HepG2 (cell line): ENCODE measurements around the gene RUSF1. TPM values are rescaled to one million over a fixed set of nuclear protein-coding genes. Genes with fewer than 3 reads are reported as not detected.

Experiments used
- EHMT2 ChIP-seq: fragments of 200-600 bp; sonication (generic); IDR thresholded peaks from 2 replicates; pipeline ENCODE4 v1.7.0; 2017; ENCODE audit warnings: antibody characterized with exemption, low read depth, low read length, borderline replicate concordance
- HOXA3 ChIP-seq: sonication (generic); formaldehyde crosslinking; IDR thresholded peaks from 2 replicates; pipeline ENCODE4 v1.5.0; 2020; ENCODE audit warnings: missing genetic modification reagents
- KDM1A ChIP-seq: IDR thresholded peaks from 2 replicates; pipeline ENCODE4 v1.6.1; 2016; ENCODE audit warnings: missing compliant biosample characterization
- NRL ChIP-seq: sonication (generic); formaldehyde crosslinking; IDR thresholded peaks from 2 replicates; pipeline ENCODE4 v1.5.0; 2020; ENCODE audit warnings: missing genetic modification reagents, mild to moderate bottlenecking, moderate library complexity, borderline replicate concordance
- RBM22 ChIP-seq: fragments of 200-400 bp; formaldehyde crosslinking; optimal IDR thresholded peaks from 2 replicates; pipeline ENCODE3; 2017; ENCODE audit warnings: mild to moderate bottlenecking, low read length, moderate library complexity
- SALL1 ChIP-seq: sonication (generic); formaldehyde crosslinking; IDR thresholded peaks from 2 replicates; pipeline ENCODE4 v1.8.0; 2022; ENCODE audit warnings: mild to moderate bottlenecking, missing genetic modification reagents
- SAP130 ChIP-seq: IDR thresholded peaks from 2 replicates; pipeline ENCODE4 v1.6.1; 2016; ENCODE audit warnings: low read depth
- SP5 ChIP-seq: IDR thresholded peaks from 2 replicates; pipeline ENCODE4 v1.6.1; 2016; ENCODE audit warnings: low read depth, borderline replicate concordance
- ZFP90 ChIP-seq: sonication (generic); formaldehyde crosslinking; IDR thresholded peaks from 2 replicates; pipeline ENCODE4 v1.8.0; 2022; ENCODE audit warnings: missing genetic modification reagents, mild to moderate bottlenecking, inconsistent platforms, borderline replicate concordance
- ZNF451 ChIP-seq: sonication (generic); formaldehyde crosslinking; IDR thresholded peaks from 2 replicates; pipeline ENCODE4 v1.5.0; 2020; ENCODE audit warnings: mild to moderate bottlenecking, missing genetic modification reagents
- ZNF549 ChIP-seq: sonication (generic); formaldehyde crosslinking; IDR thresholded peaks from 2 replicates; pipeline ENCODE4 v1.5.0; 2020; ENCODE audit warnings: missing genetic modification reagents
- ZNF720 ChIP-seq: sonication (generic); formaldehyde crosslinking; IDR thresholded peaks from 2 replicates; pipeline ENCODE4 v1.4.0; 2020; ENCODE audit warnings: missing genetic modification reagents
- ZNF772 ChIP-seq: sonication (generic); formaldehyde crosslinking; IDR thresholded peaks from 2 replicates; pipeline ENCODE4 v1.5.0; 2020; ENCODE audit warnings: mild to moderate bottlenecking, missing genetic modification reagents
- ZNF776 ChIP-seq: sonication (generic); formaldehyde crosslinking; IDR thresholded peaks from 2 replicates; pipeline ENCODE4 v1.4.0; 2020; ENCODE audit warnings: mild to moderate bottlenecking, missing genetic modification reagents
- ZNF777 ChIP-seq: sonication (generic); formaldehyde crosslinking; IDR thresholded peaks from 2 replicates; pipeline ENCODE4 v1.4.0; 2020; ENCODE audit warnings: missing genetic modification reagents
- polyA plus RNA-seq, 8 experiments: library from polyadenylated mRNA; depleted of rRNA in 3 of 8; stranded (reverse) in 7 of 8; unstranded in 1 of 8; fragments of >200 nt; fragmentation: Illumina TruSeq in 4 of 8; extraction: Trizol in 4 of 8; gene quantifications; 2 replicates each; pipeline versions ENCODE4 v1.2.1 to v1.2.3, GENCODE V29; 2011 to 2016; ENCODE audit warnings: low read depth in 4 of 8, missing spikeins in 1 of 8, mixed read lengths in 1 of 8; ENCODE audit not compliant: insufficient read depth in 1 of 8
- total RNA-seq, 5 experiments: library from RNA; depleted of rRNA; stranded (reverse); fragments of >200 nt; fragmentation: Illumina TruSeq; extraction: Trizol; gene quantifications; 2 replicates each; pipeline ENCODE4 v1.2.3, GENCODE V29; 2016; ENCODE audit warnings: low read depth in 1 of 5
- TF ChIP-seq, protein P1 (sequence below): IDR thresholded peaks from 2 replicates; pipeline ENCODE4 v1.6.1; 2016
- TF ChIP-seq, protein P2 (sequence below): sonication (generic); formaldehyde crosslinking; IDR thresholded peaks from 2 replicates; pipeline ENCODE4 v1.4.0; 2020; ENCODE audit warnings: mild to moderate bottlenecking, missing genetic modification reagents
- TF ChIP-seq, protein P3 (sequence below): sonication (generic); formaldehyde crosslinking; IDR thresholded peaks from 2 replicates; pipeline ENCODE4 v1.8.0; 2022; ENCODE audit warnings: missing genetic modification reagents, mild to moderate bottlenecking, borderline replicate concordance
- TF ChIP-seq, protein P4 (sequence below): sonication (generic); formaldehyde crosslinking; IDR thresholded peaks from 2 replicates; pipeline ENCODE4 v1.4.0; 2020; ENCODE audit warnings: missing genetic modification reagents
- TF ChIP-seq, protein P5 (sequence below): sonication (generic); formaldehyde crosslinking; IDR thresholded peaks from 2 replicates; pipeline ENCODE4 v1.5.0; 2020; ENCODE audit warnings: missing genetic modification reagents, mild to moderate bottlenecking, borderline replicate concordance
- TF ChIP-seq, protein P6 (sequence below): sonication (generic); formaldehyde crosslinking; IDR thresholded peaks from 2 replicates; pipeline ENCODE4 v1.4.0; 2020; ENCODE audit warnings: mild to moderate bottlenecking, missing genetic modification reagents

RUSF1 gene
- total and polyA plus RNA-seq, 2 of the 13 experiments (the other 11 are each of a cell fraction or from before 2014, with no cell fraction given) = 40.8 to 50.2 TPM

DNA sequence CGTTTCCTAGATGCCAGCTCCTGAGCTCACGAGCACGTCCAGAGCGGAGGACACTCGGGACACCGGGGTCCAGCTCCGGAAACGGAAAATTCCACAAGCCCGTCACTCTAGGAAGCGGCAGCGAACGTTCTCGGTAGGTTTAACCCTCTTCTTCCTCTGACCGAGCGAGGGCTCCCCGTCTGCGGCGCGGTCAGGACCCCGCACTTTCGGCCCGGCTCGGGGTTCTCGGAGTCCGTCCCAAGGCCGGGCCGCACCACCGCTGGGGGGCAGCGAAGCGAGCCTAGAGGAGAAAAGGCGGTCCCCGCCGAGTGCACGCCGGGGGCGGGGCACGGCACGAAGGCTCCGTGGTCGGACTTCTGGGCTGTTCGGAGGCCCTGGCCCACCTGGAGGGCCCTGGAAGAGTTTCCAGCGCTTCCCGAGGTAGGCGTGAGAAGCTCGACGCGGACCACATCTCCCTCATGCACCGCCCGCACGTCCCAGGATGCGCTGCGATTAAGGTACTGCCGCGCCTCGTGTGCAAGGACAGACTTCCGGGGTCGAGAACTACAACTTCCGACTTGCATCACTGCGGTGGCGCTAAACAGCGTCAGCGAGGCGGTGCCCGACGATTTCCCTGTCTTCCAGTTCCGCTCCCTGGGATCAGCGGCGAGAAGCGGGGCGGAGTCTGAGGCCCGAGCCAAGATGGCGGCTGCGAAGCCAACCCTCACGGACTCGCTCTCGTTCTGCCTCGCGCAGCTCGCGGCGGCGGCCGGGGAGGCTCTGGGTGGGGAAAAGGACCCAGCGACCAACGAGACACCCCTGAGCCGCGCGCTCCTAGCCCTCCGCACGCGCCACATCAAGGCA, 49.1 kb downstream of the RUSF1 start, which contains the start of gene ARMC5 (continued):
- TF ChIP-seq, protein P1, sequence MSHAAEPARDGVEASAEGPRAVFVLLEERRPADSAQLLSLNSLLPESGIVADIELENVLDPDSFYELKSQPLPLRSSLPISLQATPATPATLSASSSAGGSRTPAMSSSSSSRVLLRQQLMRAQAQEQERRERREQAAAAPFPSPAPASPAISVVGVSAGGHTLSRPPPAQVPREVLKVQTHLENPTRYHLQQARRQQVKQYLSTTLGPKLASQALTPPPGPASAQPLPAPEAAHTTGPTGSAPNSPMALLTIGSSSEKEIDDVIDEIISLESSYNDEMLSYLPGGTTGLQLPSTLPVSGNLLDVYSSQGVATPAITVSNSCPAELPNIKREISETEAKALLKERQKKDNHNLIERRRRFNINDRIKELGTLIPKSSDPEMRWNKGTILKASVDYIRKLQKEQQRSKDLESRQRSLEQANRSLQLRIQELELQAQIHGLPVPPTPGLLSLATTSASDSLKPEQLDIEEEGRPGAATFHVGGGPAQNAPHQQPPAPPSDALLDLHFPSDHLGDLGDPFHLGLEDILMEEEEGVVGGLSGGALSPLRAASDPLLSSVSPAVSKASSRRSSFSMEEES (CRISPR knock-in tag) = peak; percentile 19; the same call in 1 of the 2 replicates
- TF ChIP-seq, protein P2, sequence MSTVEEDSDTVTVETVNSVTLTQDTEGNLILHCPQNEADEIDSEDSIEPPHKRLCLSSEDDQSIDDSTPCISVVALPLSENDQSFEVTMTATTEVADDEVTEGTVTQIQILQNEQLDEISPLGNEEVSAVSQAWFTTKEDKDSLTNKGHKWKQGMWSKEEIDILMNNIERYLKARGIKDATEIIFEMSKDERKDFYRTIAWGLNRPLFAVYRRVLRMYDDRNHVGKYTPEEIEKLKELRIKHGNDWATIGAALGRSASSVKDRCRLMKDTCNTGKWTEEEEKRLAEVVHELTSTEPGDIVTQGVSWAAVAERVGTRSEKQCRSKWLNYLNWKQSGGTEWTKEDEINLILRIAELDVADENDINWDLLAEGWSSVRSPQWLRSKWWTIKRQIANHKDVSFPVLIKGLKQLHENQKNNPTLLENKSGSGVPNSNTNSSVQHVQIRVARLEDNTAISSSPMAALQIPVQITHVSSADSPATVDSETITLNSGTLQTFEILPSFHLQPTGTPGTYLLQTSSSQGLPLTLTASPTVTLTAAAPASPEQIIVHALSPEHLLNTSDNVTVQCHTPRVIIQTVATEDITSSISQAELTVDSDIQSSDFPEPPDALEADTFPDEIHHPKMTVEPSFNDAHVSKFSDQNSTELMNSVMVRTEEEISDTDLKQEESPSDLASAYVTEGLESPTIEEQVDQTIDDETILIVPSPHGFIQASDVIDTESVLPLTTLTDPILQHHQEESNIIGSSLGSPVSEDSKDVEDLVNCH = no peak
- TF ChIP-seq SALL1 (CRISPR knock-in tag) (peak; percentile 95), ZNF451 (CRISPR knock-in tag) (peak; percentile 97), NRL (CRISPR knock-in tag) (peak; percentile 45), RBM22 (no peak), KDM1A (CRISPR knock-in tag) (no peak), ZNF772 (CRISPR knock-in tag) (peak; percentile 85), ZNF776 (CRISPR knock-in tag) (peak; percentile 95), ZNF549 (CRISPR knock-in tag) (0 out of 2 replicates have a peak, but pooled peaks have one; percentile 22), EHMT2 (no peak), ZNF720 (CRISPR knock-in tag) (peak; percentile 38; the same call in 1 of the 2 replicates), HOXA3 (CRISPR knock-in tag) (peak; percentile 100), SP5 (CRISPR knock-in tag) (peak; percentile 48), ZFP90 (CRISPR knock-in tag) (peak; percentile 98), ZNF777 (CRISPR knock-in tag) (peak; percentile 84), SAP130 (CRISPR knock-in tag) (peak; percentile 95)
- TF ChIP-seq, protein P3, sequence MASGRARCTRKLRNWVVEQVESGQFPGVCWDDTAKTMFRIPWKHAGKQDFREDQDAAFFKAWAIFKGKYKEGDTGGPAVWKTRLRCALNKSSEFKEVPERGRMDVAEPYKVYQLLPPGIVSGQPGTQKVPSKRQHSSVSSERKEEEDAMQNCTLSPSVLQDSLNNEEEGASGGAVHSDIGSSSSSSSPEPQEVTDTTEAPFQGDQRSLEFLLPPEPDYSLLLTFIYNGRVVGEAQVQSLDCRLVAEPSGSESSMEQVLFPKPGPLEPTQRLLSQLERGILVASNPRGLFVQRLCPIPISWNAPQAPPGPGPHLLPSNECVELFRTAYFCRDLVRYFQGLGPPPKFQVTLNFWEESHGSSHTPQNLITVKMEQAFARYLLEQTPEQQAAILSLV (CRISPR knock-in tag) = peak; percentile 93
- TF ChIP-seq, protein P4, sequence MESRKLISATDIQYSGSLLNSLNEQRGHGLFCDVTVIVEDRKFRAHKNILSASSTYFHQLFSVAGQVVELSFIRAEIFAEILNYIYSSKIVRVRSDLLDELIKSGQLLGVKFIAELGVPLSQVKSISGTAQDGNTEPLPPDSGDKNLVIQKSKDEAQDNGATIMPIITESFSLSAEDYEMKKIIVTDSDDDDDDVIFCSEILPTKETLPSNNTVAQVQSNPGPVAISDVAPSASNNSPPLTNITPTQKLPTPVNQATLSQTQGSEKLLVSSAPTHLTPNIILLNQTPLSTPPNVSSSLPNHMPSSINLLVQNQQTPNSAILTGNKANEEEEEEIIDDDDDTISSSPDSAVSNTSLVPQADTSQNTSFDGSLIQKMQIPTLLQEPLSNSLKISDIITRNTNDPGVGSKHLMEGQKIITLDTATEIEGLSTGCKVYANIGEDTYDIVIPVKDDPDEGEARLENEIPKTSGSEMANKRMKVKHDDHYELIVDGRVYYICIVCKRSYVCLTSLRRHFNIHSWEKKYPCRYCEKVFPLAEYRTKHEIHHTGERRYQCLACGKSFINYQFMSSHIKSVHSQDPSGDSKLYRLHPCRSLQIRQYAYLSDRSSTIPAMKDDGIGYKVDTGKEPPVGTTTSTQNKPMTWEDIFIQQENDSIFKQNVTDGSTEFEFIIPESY (CRISPR knock-in tag) = peak; percentile 45; the same call in 1 of the 2 replicates
- TF ChIP-seq, protein P5, sequence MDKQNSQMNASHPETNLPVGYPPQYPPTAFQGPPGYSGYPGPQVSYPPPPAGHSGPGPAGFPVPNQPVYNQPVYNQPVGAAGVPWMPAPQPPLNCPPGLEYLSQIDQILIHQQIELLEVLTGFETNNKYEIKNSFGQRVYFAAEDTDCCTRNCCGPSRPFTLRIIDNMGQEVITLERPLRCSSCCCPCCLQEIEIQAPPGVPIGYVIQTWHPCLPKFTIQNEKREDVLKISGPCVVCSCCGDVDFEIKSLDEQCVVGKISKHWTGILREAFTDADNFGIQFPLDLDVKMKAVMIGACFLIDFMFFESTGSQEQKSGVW (CRISPR knock-in tag) = no peak; the same call in 1 of the 2 replicates
- TF ChIP-seq, protein P6, sequence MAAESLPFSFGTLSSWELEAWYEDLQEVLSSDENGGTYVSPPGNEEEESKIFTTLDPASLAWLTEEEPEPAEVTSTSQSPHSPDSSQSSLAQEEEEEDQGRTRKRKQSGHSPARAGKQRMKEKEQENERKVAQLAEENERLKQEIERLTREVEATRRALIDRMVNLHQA (CRISPR knock-in tag) = no peak
